Ovary (tissue), 9 donors: ENCODE measurements around the gene HSPA12A. TPM values are rescaled to one million over a fixed set of nuclear protein-coding genes. Genes with fewer than 3 reads are reported as not detected.
"Not testable (repeated sequence)": the region's sequence is repeated elsewhere in the genome, so short reads cannot be mapped to it uniquely, and the experiment has no call there.

ENCODE experiments used
- DNase-seq, 5 donors: peaks; one replicate each; pipeline ENCODE4 v3.0.0-alpha.2; 2019 to 2020
- H3K27ac ChIP-seq, 2 donors: fragments of 200-600 bp; one replicate each; pipeline versions ENCODE4 v1.5.1 to v1.8.0; 2019 to 2022
- H3K27me3 ChIP-seq: fragments of 200-600 bp; one replicate; pipeline ENCODE4 v1.8.0; 2022
- H3K36me3 ChIP-seq: fragments of 200-600 bp; sonication (generic); one replicate; pipeline ENCODE4 v1.5.1; 2019
- H3K4me1 ChIP-seq: one replicate; pipeline ENCODE4 v1.8.1; 2013; ENCODE audit warnings: mild to moderate bottlenecking, moderate library complexity; ENCODE audit not compliant: insufficient read depth
- H3K4me3 ChIP-seq: fragments of 200-600 bp; sonication (generic); one replicate; pipeline ENCODE4 v1.5.1; 2017
- H3K9me3 ChIP-seq, 2 donors: fragments of 200-600 bp in 1 of 2; sonication (generic) in 1 of 2; one replicate each; pipeline versions ENCODE4 v1.5.1 to v1.8.1; 2013 to 2019; ENCODE audit warnings: mild to moderate bottlenecking in 1 of 2, moderate library complexity in 1 of 2
- EP300 ChIP-seq: sonication (generic); formaldehyde crosslinking; IDR thresholded peaks from one replicate; pipeline ENCODE4 v1.6.1; 2017; ENCODE audit warnings: antibody characterized with exemption
- POLR2A ChIP-seq: fragments of 450-650 bp; IDR thresholded peaks from one replicate; pipeline ENCODE4 v1.6.1; 2017; ENCODE audit warnings: antibody characterized with exemption, mild to moderate bottlenecking, moderate library complexity
- WGBS, 3 donors: extraction: QIAGEN DNeasy Blood & Tissue Kit in 1 of 3; methylation state at CpG; one replicate each; pipeline versions ENCODE4 v1.1.5 to v1.1.7; 2013 to 2017; 5-methylcytosine and 5-hydroxymethylcytosine counted together
- intact Hi-C, 4 donors: fragments of 100-400 bp; cut with DNase I; formaldehyde crosslinking; loops; one replicate each; pipeline versions ENCODE4 v1.11.0 to v1.15.1; 2022 to 2023
- polyA plus RNA-seq, 2 donors: library from polyadenylated mRNA; stranded (reverse); fragments of 200-250 nt in 1 of 2; fragments of 350-450 nt in 1 of 2; fragmentation: Illumina TruSeq in 1 of 2; extraction: RNeasy Lipid Tissue Mini Kit (QIAGEN cat#74804) in 1 of 2; gene quantifications; one replicate each; pipeline ENCODE4 v1.2.3, GENCODE V29; 2013 to 2014
- total RNA-seq, 7 donors: library from RNA; depleted of rRNA in 2 of 7; stranded (reverse); fragments of >200 nt in 2 of 7; fragmentation: NEBNext Ultra II Directional in 3 of 7; extraction: Animal tissue kit (Norgen Biotek cat#: 25700) in 3 of 7; gene quantifications; one replicate each; pipeline versions ENCODE4 v1.1.0 to v1.2.4, GENCODE V29; 2016 to 2023
- TF ChIP-seq, protein P1 (sequence below), 3 donors: fragments of 450-650 bp in 2 of 3; fragments of 200-600 bp in 1 of 3; IDR thresholded peaks; one replicate each; pipeline versions ENCODE4 v1.5.1 to v1.8.0; 2016 to 2022; ENCODE audit warnings: antibody characterized with exemption in 3 of 3, mild to moderate bottlenecking in 1 of 3
- donor health status: DM: no; HTN: no; CAD: no; lungs with moderate emphysema.
- donor health status: DM: no; HTN: no; CAD: no.
- donor health status: Bipolar disorder and iron deficiency.
- donor health status: DM: yes; HTN: yes; CAD: no.
- donor health status: DM: no; HTN: no; CAD: no.
- donor health status: DM: yes; HTN: yes; CAD: no.

The HSPA12A gene
- total and polyA plus RNA-seq, 9 donors = 16.0 to 47.5 (median 36.4) TPM

GRCh38 chr10:116713846-116714245, 28.5 kb downstream of the HSPA12A start:
- intact Hi-C loops = no loop called here
- Histone ChIP-seq H3K4me3 (no peak overlapping the region), H3K36me3 (no peaks in the 10 kb centered on the region), H3K27ac (no peak overlapping the region), H3K4me1 (peaks cover 26% of the 10 kb centered on the region), H3K9me3 (no peaks in the 10 kb centered on the region), H3K27me3 (no peaks in the 10 kb centered on the region)
- no peak for DNase-seq
- no peak for TF ChIP-seq POLR2A
- no peak for TF ChIP-seq EP300
- TF ChIP-seq, protein P1, sequence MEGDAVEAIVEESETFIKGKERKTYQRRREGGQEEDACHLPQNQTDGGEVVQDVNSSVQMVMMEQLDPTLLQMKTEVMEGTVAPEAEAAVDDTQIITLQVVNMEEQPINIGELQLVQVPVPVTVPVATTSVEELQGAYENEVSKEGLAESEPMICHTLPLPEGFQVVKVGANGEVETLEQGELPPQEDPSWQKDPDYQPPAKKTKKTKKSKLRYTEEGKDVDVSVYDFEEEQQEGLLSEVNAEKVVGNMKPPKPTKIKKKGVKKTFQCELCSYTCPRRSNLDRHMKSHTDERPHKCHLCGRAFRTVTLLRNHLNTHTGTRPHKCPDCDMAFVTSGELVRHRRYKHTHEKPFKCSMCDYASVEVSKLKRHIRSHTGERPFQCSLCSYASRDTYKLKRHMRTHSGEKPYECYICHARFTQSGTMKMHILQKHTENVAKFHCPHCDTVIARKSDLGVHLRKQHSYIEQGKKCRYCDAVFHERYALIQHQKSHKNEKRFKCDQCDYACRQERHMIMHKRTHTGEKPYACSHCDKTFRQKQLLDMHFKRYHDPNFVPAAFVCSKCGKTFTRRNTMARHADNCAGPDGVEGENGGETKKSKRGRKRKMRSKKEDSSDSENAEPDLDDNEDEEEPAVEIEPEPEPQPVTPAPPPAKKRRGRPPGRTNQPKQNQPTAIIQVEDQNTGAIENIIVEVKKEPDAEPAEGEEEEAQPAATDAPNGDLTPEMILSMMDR (IDR thresholded peaks at IDR 0.05) = no peak
- WGBS, 3 donors = 40 to 94% (median 52%) methylated on average over 1 of the region's 1 CpG

GRCh38 chr10:116712989-116713543, 29.3 kb downstream of the HSPA12A start:
- Histone ChIP-seq H3K27ac (no peak overlapping the region), H3K36me3 (no peaks in the 10 kb centered on the region), H3K9me3 (no peaks in the 10 kb centered on the region), H3K4me1 (peaks cover 26% of the 10 kb centered on the region), H3K27me3 (no peaks in the 10 kb centered on the region), H3K4me3 (no peak overlapping the region)
- intact Hi-C loops = no loop called here
- TF ChIP-seq POLR2A = no peak
- TF ChIP-seq EP300 = no peak
- TF ChIP-seq, protein P1 (IDR thresholded peaks at IDR 0.05) = no peak
- WGBS, 3 donors = 64 to 79% (median 73%) methylated on average over 2 of the region's 2 CpGs
- no peak for DNase-seq

DNA sequence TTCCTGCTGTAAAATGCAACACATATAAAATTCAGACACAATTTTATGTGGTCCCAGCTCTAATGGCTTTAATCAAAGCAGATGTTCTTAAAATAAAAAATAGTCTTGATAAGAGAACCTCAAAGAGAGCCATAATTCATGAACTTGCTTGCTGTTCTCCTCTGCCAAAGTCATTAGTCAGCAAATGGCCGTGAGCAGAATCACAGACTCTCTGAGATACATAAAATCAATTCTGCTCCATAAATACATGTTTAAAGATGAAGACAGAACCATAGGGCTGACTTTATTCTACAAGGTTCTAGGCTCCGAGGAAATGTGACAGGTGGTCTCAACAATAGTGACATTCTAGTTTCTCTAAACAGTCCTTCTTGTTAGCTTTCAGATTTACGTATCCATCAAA, 29.8 kb downstream of the HSPA12A start:
- no peak overlapping the region for H3K4me3 ChIP-seq
- intact Hi-C loops = no loop called here
- no peaks in the 10 kb centered on the region for H3K36me3 ChIP-seq
- 32 to 39% (median 36%) methylated on average over 3 of the region's 3 CpGs for WGBS, 3 donors
- no peaks in the 10 kb centered on the region for H3K9me3 ChIP-seq
- H3K27me3 ChIP-seq = no peaks in the 10 kb centered on the region
- no peak for DNase-seq
- H3K4me1 ChIP-seq = peaks cover 29% of the 10 kb centered on the region
- TF ChIP-seq EP300 (no peak), POLR2A (no peak)
- TF ChIP-seq, protein P1 (IDR thresholded peaks at IDR 0.05) = no peak
- no peak overlapping the region for H3K27ac ChIP-seq

DNA sequence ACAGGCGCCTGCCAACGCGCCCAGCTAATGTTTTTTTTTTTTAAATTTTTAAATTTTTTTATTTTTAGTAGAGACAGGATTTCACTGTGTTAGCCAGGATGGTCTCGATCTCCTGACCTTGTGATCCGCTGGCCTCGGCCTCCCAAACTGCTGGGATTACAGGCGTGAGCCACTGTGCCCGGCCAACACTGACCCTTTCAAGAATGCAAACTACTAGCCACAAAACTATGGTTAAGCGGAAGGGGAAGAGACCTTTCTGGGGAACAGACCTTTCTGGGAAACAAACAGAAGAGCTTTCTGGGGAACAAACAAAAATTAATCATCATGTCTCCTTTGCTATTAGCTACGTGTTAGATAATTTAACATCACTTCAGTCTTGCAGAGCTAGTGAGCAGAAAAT, 30.6 kb downstream of the HSPA12A start:
- H3K27ac ChIP-seq, intact Hi-C loops, H3K9me3 ChIP-seq, H3K27me3 ChIP-seq, H3K4me3 ChIP-seq, H3K36me3 ChIP-seq: not testable (repeated sequence)
- peaks cover 27% of the 10 kb centered on the region for H3K4me1 ChIP-seq
- WGBS, 3 donors = 17 to 37% (median 17%) methylated on average over 10 of the region's 10 CpGs
- peak in 3 of 5 donors; percentile 52 to 76 (median 63) for DNase-seq

DNA sequence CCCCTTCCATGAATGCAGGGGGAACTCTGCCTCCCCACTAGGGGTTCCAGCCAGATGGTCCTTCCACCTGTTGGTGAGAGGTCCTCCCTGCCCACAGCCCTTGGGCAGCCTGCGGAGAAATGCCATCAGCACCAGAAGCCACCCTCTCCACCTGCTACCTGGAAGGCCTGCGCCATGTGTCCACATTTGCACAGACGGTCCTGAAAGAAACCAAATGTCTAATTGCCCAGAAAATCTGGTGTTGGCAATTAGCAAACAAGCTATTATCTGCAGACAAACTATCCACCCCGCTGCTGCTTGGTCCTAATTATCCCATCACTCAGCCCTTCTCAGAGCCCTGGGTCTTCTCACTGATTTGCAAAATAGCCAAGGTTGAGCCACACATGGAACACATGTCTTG, 32.3 kb downstream of the HSPA12A start:
- 90 to 99% (median 90%) methylated on average over 4 of the region's 4 CpGs for WGBS, 3 donors
- DNase-seq = no peak

More for the DNA sequence above, 32.3 kb downstream of the HSPA12A start:
- Histone ChIP-seq H3K27ac (no peak overlapping the region), H3K4me3 (no peak overlapping the region), H3K36me3 (no peaks in the 10 kb centered on the region), H3K27me3 (no peaks in the 10 kb centered on the region), H3K4me1 (peaks cover 14% of the 10 kb centered on the region), H3K9me3 (no peaks in the 10 kb centered on the region)
- intact Hi-C loops = no loop called here
- TF ChIP-seq, protein P1 (IDR thresholded peaks at IDR 0.05) = no peak
- TF ChIP-seq POLR2A (no peak), EP300 (no peak)
